OCI-LY1 (cell line): ENCODE results near the gene PEAR1.

Source experiments
- CTCF ChIP-seq: fragments of 200-600 bp; sonication (generic), shearing (Covaris generic); IDR thresholded peaks from 2 replicates; pipeline ENCODE4 v1.5.1; 2017; ENCODE audit warnings: mild to moderate bottlenecking, antibody characterized with exemption, low read length, moderate library complexity, mixed read lengths
- EZH2 ChIP-seq: fragments of 200-600 bp; sonication (generic), shearing (Covaris generic); IDR thresholded peaks from 2 replicates; pipeline ENCODE4 v1.8.0; 2017; ENCODE audit warnings: borderline replicate concordance, mixed run types, mild to moderate bottlenecking, antibody characterized with exemption, low read length, moderate library complexity, mixed read lengths

DNA sequence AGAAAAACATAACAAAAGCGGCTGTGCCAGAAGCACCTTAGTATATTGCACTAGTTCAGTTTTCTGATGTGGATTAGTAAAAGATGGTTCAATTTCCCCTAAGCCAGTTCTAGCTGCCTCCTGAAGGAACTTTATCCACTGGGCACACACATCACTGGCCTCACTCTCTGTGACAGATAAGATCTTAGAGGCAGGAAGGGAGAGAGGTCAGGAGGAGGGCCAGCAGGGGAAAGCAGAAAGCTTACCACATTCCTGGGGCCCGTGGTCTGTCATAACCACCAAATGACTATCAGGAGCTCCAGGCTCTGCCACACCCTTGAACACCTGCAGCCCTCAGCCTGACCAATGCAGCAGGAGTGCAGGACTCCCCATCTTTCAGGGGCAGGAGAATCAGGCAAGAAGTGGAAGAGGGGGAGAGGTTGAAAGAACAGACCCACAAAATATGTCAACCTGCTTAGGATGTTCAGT lies 64.8 kb downstream of the PEAR1 start:
- TF ChIP-seq CTCF (no peak), EZH2 (no peak)
